Activated CD4-positive, CD25-positive, alpha-beta regulatory T cell treated with anti-CD3 and anti-CD28 coated beads, Interleukin-2, amount 50 U/mL, for 16 hours (primary cell): ENCODE measurements around the gene ZBTB4.

Source experiments
- DNase-seq: peaks from one replicate; pipeline ENCODE4 v3.0.0-alpha.2; 2020; ENCODE audit warnings: low read depth, low spot score

Gene ZBTB4

GRCh38 chr17:7440834-7441195, 38.6 kb downstream of the ZBTB4 start:
- no peak for DNase-seq

GRCh38 chr17:7440113-7440833, 39.2 kb downstream of the ZBTB4 start:
- no peak for DNase-seq

- DNase-seq = no peak
These were observed 39.8 kb downstream of the ZBTB4 start, which contains the start of gene FGF11 for GRCh38 chr17:7439462-7440112. Gene FGF11 (plus strand): TSS chr17:7439512. CDS start chr17:7439621, 109 bp downstream.

GRCh38 chr17:7438656-7439460, 40.6 kb downstream of the ZBTB4 start:
- no peak for DNase-seq

GRCh38 chr17:7437950-7438614, 41.3 kb downstream of the ZBTB4 start:
- DNase-seq = no peak

GRCh38 chr17:7437369-7437863, 42.0 kb downstream of the ZBTB4 start:
- no peak for DNase-seq

- DNase-seq = peak; percentile 53
These were observed 42.7 kb downstream of the ZBTB4 start for GRCh38 chr17:7436556-7437368.

- DNase-seq = peak; percentile 23
These were observed 43.5 kb downstream of the ZBTB4 start for GRCh38 chr17:7435676-7436555.

GRCh38 chr17:7432296-7432695, 47.1 kb downstream of the ZBTB4 start:
- no peak for DNase-seq

- no peak for DNase-seq
These were observed 48.2 kb downstream of the ZBTB4 start for GRCh38 chr17:7431231-7431630.

- no peak for DNase-seq
These were observed 49.7 kb downstream of the ZBTB4 start for GRCh38 chr17:7429722-7430121.

- no peak for DNase-seq
These were observed 50.9 kb downstream of the ZBTB4 start, which contains the start of gene SPEM3 for GRCh38 chr17:7428557-7428956. Gene SPEM3 (plus strand): TSS chr17:7428857. CDS start chr17:7428903, 46 bp downstream.

GRCh38 chr17:7427549-7427948, 51.9 kb downstream of the ZBTB4 start:
- DNase-seq = no peak

GRCh38 chr17:7426896-7427489, 52.4 kb downstream of the ZBTB4 start:
- DNase-seq = no peak

- DNase-seq = no peak
These were observed 53.1 kb downstream of the ZBTB4 start for GRCh38 chr17:7426203-7426863.

GRCh38 chr17:7425756-7426155, 53.7 kb downstream of the ZBTB4 start:
- no peak for DNase-seq

- no peak for DNase-seq
These were observed 54.1 kb downstream of the ZBTB4 start, which contains the start of gene SPEM2 for GRCh38 chr17:7425316-7425715. Gene SPEM2 (plus strand): TSS chr17:7425616. CDS start chr17:7425689, 73 bp downstream.

GRCh38 chr17:7423679-7424078, 55.8 kb downstream of the ZBTB4 start:
- DNase-seq = no peak

- no peak for DNase-seq
These were observed 58.2 kb downstream of the ZBTB4 start for GRCh38 chr17:7421186-7421585.
